ENCODE measurements around the gene TP73.
"Not testable (repeated sequence)": the region's sequence is repeated elsewhere in the genome, so short reads cannot be mapped to it uniquely, and the experiment has no call there.

TP73 gene

DNA sequence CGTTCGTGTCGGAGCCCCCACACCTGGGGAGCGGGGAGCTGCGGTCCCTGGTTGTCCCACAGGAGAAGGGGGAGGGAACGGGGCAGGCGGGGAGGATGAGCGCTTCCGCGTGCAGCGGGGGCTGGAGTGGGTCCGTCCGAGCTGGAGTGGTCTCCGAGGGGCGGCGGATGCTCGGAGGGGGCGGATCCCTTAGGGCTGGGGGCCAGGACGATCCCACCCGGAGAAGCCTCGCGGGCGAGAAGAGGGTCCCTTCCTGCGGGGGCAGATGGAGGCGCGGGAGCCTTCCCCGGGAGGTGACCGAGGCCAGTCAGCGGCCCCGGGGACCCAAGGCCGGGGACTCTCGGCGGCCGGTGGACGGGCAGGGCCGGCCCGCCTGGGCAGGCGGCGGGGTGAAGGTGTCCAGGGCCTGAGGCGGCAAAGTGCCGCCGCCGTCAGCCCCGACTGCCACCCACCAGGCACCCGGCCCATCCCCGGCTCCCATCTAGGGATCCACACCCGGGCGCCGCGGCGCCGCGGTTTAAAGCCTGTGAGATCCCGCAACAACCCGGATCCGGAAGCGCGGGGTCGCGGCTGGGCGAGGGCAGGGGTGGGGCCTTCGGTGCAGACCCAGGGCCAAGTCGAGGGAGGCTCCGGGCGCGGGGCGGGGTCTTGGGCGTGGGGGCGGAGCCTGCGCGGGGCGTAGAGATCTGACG lies 94.7 kb downstream of the TP73 start:
- no peak for DNase-seq

- no peak for DNase-seq
Observed at GRCh38 chr1:3747522-3747848, 95.2 kb downstream of the TP73 start.

DNA sequence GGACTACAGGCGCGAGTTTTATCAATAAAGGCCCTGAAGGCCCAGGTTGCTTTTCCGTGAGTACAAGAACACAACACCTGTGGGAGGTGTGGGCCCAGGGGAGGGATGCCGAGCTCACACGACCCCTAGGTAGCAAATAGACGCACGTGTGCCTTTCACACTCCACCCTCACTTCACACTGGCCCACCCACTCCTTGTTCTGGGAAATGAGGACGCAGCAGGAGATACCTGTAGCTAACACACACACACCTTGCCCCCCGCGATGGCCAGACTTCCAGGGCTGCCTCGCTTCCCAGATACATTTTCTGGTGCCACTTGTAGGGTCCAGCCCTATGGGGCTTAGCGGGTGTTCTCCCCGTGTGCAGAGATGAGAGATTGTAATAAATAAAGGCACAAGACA lies 95.6 kb downstream of the TP73 start:
- DNase-seq, result no peak

DNA sequence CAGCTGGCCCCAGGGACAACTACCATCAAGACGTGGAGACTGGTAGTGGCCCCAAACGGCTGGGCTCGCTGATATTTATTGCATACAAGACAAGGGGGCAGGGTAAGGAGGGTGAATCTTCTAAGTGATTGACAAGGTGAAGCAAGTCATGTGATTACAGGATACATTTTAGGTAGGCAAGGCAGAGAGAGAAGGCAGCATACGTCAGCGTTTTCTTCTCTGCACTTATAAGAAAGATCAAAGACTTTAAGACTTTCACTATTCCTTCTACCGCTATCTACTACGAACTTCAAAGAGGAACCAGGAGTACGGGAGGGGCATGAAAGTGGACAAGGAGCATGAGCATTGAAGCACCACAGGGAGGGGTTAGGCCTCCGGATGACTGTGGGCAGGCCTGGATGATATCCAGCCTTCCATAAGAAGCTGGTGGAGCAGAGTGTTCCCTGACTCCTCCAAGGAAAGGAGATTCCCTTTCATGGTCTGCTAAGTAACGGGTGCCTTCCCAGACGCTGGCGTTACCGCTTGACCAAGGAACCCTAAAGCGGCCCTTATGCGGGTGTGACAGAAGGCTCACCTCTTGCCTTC lies 96.1 kb downstream of the TP73 start:
- not testable (repeated sequence) for DNase-seq

GRCh38 chr1:3749512-3749911 lies 97.2 kb downstream of the TP73 start:
- DNase-seq, result no peak

DNA sequence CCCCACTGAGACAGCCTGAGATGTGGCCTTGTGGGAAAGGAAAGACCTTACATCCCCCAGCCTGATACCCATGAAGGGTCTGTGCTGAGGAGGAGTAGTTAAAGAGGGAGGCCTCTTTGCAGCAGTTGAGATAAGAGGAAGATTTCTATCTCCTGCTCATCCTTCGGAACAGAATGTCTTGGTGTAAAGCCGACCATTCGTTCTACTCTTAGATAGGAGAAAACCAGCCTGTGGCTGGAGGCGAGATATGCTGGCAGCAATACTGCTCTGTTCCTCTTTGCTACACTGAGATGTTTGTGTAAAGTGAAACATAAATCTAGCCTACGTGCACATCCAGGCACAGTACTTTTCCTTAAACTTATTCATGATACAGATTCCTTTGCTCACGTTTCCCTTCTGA lies 98.4 kb downstream of the TP73 start:
- DNase-seq, result no peak

GRCh38 chr1:3752400-3752945 lies 100.2 kb downstream of the TP73 start, which contains the start of gene CCDC27:
Gene CCDC27 (plus strand): TSS chr1:3752450. CDS start chr1:3752482, 32 bp downstream.
- DNase-seq, result no peak

- no peak for DNase-seq
Observed at GRCh38 chr1:3753656-3754454, 101.5 kb downstream of the TP73 start.

DNA sequence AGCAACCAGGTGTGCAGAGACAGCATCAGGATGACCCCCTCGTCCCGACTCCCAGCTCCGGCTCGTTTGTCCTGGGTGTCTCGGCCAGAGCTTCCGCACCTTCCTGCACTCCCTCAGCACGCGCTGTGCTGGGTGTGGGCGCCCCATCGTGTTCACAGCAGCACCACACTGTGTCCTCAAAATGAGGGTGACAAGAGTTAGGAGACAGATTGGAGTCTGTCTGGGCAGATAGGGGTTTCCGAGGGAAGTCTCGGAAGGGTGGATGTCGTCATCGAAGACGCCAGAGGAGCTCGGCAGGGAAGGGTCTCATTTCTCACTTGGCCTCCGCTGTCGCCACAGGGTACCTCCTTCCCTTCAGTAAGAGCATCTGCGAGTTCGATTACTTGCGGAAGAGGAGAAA lies 104.1 kb downstream of the TP73 start:
- DNase-seq, result no peak

- no peak for DNase-seq
Observed at GRCh38 chr1:3759164-3759563, 106.8 kb downstream of the TP73 start.

- DNase-seq, result no peak
Observed at GRCh38 chr1:3759796-3760195, 107.5 kb downstream of the TP73 start.

GRCh38 chr1:3761296-3762010 lies 109.1 kb downstream of the TP73 start:
- DNase-seq, result no peak

DNA sequence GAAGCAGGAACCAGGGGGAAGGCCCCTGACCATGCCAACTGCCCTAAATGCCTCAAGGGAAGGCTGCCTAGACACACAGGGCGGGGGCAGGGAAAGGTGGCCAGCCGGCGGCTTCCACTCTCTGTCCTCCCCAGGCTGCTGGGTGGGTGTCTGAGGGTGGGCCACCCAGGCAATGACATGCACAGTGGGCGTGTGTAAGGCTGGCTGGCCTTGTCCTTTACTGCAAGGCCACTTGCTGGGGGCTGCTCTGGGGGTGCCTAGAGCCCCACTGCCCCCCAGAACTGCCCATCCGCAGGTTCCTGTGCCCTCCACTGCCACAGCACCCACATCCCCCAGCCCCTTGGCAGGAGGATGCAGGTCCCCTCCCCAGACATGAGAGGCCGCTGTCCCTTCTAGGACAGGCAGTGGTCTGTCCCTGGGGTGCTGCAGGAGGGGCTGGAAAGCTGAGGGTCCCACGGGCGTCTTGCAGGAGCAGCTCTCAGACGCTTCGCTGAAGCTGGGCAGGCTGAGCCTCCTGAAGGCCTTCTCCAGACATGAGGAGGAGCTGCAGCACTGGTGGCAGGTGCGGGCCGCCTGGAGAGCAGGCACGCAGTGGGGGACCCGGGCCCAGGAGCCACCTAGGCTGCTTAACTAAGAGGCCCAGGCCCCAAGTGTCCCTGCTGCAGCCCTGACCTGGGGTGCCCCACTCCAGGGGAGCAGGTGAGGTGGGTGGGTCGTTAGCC lies 110.0 kb downstream of the TP73 start:
- DNase-seq, result no peak

DNA sequence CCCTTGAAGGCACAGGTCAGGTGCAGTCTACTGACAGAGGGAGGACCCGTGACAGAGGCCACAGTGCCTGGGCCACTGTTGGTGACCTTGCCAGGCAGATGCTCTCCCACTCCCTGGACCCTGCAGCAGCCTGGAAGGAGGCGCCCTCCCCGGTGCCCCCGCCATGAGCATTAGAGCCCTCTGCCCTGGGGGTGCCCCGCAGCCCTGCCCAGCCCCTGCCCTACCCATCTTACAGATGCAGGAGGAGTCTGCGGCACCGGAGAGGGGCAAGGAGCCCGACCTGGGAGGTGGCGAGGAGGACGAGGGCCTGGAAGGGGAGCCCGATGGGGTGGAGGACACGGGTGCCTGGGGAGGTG lies 110.5 kb downstream of the TP73 start:
- no peak for DNase-seq

DNA sequence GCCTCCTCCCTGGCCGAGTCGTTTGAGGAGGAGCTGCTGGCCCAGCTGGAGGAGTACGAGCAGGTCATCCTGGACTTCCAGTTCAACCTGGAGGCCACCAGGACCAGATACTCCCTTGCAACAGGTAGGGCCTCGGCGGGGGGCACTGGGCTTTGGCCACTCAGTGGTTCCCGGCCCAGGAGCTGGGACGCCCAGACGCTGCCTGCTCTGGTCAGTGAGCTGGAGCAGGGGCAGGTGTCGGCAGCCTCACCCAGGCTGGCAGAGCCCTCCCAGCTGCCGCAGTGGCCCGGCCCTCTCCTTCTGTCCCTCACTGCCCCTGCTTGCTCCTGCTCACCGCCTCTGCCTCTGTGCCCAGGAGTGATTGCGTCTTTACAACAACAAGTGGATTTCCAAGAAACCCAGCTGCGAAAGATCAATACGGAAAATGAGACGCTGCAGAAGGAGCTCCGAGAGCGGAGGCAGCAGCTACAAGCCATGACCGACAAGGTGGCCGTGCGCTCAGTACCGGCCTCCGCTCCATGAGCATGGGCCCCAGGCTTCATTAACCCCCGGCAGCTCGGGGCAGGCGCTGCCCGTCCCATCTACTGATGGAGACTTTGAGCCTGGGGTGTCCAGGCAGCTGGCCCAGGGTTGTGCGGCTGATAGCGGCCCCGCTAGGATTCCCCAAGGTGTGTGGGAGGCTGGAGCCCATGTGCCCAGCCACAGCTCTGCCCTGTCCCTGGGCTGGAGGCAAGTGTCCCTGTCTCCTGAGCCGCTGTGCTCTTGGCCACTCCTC lies 111.2 kb downstream of the TP73 start:
- DNase-seq, result no peak

DNA sequence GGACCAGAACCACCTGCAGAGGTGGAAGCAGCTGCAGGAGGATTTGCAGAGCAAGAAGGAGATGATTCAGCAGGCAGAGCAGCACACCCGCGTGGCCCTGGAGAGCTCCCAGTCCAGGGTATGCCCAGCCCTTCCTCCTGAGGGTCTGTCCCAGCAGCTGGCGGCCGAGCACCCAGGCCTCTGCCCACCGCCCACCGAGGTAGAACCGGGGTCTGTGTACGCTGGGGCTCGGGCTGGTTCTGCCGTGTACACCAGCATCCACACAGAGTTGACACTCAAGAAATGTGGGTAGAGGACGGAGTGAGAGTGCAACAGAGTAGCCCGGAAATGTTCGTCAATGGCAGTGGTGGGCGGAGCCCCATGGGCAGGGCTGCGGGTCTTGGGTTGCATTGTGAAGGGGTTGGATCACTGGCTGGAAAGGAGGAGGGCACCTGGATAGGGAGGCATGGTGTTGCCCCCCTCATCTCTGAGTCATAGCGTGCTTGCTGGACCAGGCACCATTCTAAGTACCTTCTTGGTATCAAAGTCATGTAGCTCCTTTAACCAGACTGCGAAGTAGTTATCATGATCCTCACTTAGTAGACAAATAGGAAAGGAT lies 115.1 kb downstream of the TP73 start:
- no peak for DNase-seq

DNA sequence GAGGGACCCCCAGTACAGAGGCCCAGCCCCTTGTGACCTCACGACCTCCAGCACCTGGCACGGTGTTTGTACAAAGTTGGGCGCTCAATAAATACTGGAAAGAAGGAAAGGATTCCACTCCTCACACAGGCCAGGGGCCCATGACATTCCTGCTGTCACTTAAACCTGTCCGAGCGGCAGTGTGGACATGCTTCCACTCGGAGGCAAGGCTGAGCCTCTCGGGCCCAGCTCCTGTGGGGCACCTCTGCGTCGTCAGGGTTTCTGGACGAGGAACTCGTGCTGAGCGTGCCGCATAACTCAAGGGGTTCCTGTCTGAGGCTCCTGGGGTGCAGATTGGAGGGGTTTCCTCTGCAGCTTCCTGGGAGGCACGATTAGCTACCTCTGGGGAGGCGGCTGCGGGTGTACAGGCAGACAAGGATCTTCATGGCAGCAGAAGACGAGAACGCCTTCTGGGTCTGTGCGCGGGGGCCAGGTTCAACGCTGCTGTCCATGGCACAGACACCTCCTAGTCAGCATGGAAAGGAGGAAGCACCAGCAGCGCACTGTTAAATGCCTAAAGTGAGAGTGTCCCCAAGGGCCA lies 116.6 kb downstream of the TP73 start:
- DNase-seq, result no peak

- no peak for DNase-seq
Observed at GRCh38 chr1:3770047-3770765, 117.9 kb downstream of the TP73 start.

- DNase-seq, result no peak
Observed at GRCh38 chr1:3771108-3772026, 119.1 kb downstream of the TP73 start.
